NAMALWA (cell line): ENCODE measurements around the gene PTPRG.
"Not testable (repeated sequence)": the region's sequence is repeated elsewhere in the genome, so short reads cannot be mapped to it uniquely, and the experiment has no call there.

Experiments
- DNase-seq: peaks from one replicate; pipeline ENCODE4 v3.0.0-alpha.2; 2015; ENCODE audit warnings: low spot score

The PTPRG gene

GRCh38 chr3:61725851-61726333 lies 164.5 kb downstream of the PTPRG start:
- no peak for DNase-seq

GRCh38 chr3:61727435-61727834 lies 166.1 kb downstream of the PTPRG start:
- DNase-seq = no peak

GRCh38 chr3:61729038-61729634 lies 167.8 kb downstream of the PTPRG start:
- no peak for DNase-seq

DNA sequence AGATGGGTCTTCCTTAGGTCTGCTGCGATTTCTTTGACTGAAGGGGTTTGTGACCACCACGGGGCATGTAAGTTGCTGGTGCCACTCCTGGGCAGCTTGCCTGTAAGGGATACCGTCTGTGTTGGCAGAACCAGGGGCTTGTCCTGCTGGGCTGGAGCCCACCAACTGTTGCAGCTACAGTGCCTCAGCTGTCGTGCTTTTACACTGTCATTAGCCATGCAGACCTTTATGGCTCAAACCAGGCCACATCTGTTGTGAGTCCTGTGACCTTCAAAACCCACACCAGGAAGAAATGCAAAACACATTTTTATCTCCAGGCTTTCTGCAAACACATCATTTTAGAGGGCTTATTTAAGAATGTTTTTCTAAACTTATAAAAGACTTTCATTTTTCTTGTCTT lies 168.7 kb downstream of the PTPRG start:
- no peak for DNase-seq

GRCh38 chr3:61730577-61731231 lies 169.3 kb downstream of the PTPRG start:
- no peak for DNase-seq

DNA sequence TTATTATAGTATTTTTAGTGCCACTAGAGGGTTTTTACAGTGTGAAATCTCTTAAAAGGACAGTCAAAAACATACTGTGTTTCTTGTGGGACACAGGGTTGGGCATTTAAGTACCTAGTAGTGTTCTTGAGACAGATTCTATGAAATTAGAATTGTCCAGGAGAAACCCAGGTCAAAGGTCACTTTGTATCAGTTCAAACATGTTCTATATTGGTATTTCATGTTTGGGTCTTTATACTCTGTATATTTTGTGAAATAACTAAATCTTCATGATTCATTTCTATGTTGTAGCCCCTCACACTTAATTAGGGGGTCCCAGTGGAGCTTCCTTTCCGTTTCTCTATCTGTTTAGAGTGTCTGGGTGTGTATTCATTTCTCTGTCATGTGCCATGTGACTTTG lies 171.6 kb downstream of the PTPRG start:
- no peak for DNase-seq

DNA sequence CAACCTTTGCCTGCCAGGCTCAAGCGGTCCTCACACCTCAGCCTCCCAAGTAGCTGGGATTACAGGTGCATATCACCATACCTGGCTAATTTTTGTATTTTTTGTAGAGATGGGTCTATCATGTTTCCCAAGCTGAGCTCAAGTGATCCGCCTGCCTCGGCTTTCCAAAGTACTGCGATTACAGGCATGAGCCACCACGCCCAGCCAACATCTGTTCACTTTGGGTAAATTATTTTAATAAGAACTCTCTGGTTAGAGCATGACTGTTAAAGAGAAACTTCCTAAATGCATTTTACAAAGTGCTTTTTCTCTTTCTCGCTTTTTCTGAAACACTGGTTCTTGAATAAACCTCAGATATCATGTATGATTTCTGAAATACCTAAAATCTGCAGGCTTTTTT lies 172.5 kb downstream of the PTPRG start:
- DNase-seq = no peak

DNA sequence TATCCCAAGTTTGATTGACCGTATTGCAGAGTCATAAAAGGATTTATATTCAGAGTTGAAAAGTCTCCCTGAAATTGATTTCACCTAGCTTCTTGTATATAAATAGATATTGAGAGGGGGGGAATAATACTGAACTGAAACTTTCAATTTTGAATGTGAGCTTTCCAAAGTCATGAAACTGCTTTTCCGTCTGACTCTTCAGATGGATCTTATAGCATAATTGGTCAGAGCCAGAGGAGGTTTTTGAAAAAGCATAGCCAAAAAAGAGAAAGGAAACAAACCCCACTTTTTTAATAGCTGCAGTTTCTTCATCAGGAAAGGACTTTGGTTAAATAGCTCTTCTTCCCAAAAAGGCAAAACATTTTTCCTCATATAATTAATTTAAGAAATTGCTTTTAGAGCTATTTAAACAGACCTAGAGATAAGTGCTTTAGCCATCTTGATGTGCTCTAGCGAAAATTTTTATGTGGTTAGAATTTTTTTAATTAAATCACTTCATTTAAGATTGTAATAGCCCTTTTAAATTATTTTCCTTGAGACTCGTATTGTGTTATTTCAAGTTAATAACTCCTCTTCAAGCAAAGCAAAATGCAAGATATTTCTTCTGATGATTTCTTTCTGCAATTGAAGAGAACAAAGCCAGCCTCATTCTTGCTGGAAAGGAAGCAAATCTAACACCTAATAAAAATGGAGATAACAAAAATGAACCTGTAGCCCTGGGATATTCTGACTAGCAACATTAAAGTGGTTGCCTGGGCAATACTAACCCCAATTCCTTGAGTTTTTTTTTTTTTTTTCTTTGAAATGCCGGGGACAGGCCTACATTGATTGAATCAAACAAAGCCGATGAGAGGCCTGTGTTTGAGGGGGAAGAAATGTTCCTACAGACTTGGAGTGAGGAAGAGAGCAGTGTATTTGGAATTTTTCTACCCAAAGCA lies 173.6 kb downstream of the PTPRG start:
- no peak for DNase-seq

DNA sequence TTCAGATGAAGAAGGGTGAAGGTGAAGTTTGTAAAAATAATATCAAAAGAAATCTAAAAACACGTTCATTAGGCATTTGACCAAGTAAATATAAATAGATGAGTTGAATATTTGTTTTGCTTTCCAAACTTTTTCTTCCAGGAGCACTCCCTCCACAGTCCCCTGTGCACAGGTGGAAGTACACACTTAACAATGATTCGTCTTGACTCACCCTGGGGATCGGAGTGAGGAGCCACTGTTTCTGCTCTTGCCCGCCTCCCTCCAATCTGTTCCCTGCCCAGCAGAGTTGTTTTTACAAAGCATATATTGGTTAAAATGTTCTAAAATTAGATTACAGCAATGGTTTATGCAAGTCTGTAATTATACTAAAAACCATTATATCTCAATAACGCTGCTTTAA lies 175.1 kb downstream of the PTPRG start:
- DNase-seq = no peak

DNA sequence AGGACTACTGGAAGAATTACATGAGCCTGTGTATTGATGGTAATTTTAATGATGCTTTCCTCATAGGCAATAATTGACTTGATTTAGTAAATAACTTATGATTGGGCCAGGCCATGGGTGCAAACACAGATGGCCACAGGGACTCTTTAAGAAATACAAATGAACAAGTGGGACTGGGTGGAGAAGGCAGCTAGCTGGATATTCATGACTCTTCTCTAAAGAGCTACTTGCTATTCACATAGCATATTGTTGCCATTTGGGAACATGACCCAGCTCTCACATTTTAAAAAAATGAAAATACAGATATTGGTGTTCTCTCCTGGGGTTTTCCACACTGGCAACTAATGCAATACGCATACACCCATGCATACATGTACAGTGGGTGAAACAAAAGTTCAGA lies 178.3 kb downstream of the PTPRG start:
- DNase-seq = no peak

DNA sequence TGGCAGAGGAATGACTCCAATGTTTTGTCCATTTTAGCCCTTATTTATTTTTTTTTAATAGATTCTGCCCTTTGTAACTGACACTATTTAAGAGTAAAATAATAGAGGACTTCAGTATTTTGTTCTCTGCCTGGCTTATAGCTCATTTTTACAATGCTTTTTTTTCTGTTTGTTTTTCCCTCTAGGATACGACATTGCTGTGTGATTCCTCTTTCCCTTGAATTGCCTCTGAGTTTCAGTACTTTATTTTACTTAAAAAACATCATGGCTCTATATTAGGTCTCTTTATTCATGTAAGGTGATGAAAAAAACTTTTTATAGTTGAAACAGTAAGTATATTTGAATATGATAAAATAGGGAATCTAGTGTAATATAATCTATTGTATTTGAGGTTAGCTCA lies 179.1 kb downstream of the PTPRG start:
- no peak for DNase-seq

DNA sequence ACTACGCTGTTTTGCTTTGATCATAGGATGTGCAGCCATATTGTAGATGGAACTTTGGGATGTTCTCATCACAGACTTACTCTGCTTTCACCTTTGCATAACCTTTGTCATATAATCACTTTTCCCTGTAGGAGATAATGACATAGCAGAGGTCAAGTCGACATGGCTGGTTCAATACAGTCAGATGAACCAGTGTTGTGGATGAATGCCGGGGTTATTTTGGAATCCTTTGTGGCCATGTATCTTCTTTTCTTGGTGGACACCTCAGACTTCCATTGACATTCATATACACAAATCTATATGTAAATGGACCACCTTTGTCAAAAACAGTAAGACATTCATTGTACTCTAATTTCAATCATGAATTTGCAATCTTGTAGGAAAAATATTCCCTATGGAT lies 180.2 kb downstream of the PTPRG start:
- DNase-seq = no peak

- no peak for DNase-seq
Observed at GRCh38 chr3:61742006-61742405, 180.6 kb downstream of the PTPRG start.

DNA sequence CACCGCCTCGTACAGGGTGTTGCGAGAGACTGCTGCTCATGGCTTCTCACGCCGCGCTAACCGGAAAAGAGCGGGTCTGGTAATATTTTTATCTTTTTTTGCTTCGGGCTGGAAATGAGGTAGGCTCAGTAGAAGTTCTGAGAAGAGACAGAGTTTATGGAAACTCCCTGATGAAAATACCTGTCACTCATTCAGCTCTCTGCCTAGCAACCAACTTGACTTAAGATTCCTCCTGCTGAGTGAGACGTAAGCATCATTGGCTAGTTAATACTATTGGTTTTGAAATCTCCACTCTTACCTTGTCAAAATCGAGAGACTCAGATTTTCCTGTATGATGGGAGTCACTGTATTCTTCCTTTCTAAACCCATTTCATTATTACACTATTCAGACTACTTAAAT lies 181.7 kb downstream of the PTPRG start:
- no peak for DNase-seq

DNA sequence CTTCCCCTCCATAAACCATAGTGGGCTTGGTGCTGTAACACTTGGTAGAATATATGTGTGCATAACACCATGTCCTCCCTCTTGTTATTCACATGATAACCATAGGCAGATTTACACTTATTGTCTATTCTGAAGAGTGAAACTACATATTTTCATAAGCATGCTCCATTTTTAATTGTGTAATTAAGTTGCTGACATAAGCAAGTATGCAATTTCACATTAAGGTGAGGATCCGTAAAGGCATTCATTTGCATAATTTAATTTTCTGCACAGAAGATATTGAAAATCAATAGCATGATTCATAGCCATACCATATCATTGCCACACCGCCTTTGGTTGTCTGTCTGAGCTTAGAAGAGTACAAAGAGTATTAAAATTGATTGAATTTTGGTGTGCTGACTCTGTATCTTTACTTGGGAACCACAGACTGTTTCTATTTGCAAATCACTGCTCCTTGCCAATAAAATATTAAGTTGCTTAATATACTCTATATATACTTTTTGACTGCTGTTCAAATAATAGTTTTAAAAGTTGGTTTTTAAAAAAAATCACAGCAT lies 182.4 kb downstream of the PTPRG start:
- no peak for DNase-seq

DNA sequence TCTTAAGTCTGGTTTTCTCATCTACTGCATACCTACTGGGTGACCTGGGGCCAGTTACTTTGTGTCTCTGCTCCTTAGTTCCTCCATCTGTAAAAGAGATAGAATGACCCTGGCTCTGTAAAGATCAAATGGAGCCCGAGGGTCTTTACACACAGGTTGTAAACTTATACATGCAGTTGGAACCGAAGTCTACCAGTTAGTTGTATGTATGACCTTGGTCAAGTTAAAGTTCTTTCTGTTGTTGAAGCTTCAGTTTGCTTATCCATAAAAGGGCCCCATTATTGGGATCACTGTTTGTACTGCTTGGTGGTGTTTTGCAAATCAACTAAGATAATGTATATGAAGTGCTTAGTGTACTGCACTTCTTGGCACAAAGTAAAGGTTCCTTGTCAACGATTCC lies 186.9 kb downstream of the PTPRG start:
- DNase-seq = no peak

GRCh38 chr3:61750766-61751165 lies 189.4 kb downstream of the PTPRG start:
- DNase-seq = no peak

DNA sequence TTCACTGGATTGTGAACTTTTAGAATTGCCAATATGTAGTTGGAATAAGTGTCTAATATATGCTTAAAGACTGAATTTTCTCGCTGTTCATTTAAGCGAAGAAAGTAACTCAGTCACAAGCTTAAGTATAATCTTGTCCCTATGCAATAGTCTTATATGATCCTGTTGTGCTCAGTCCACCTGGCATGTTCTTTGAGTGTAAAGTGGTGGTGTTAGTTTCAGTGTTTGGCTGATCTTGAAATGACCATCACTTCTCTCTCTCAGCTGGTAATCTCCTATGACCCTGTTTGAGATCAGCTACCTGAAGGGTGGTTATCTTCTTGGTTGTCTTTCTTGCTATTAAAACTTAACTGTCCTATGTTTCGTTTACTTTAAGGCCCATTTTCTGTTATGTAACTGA lies 197.5 kb downstream of the PTPRG start:
- DNase-seq = no peak

GRCh38 chr3:61760783-61761182 lies 199.4 kb downstream of the PTPRG start:
- not testable (repeated sequence) for DNase-seq

- DNase-seq = no peak
Observed at GRCh38 chr3:61761694-61762430, 200.5 kb downstream of the PTPRG start.

GRCh38 chr3:61765157-61765876 lies 203.9 kb downstream of the PTPRG start:
- no peak for DNase-seq
